ENCODE measurements around the gene POR.

Gene POR

DNA sequence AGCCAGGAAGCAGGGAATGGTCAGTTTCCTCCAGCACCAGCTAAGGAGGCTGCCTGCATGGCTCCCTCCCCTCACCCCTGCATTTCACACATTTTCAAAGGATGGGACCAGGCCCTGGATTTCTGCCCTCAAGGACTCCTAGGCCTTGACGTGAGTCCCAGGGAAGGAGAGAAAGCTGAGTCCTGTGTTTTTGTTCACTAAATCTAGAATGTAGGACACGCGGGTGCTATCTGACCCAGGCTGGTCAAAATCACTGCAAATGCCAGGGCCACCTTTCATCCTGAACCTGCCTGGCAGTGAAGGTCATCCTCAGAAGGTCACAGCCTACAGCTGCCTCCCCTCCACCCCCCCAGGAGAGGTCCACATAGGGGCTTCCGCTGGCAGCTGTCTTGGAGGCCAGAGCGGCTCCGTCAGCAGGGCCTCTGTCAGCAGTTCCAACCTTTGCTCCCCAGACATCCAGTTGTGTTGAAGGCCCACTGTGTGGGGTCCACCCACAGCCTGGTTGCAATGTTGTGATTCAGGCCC, 18.1 kb upstream of the POR start:
- TF ChIP-seq ISL1 (CRISPR knock-in tag; IDR thresholded peaks at IDR 0.05) (no peak), ZNF565 (CRISPR knock-in tag; conservative IDR thresholded peaks at IDR 0.05; ENCODE audit: low read depth) (no peak), ESRRG (CRISPR knock-in tag; IDR thresholded peaks at IDR 0.05) (no peak), PPARA (CRISPR knock-in tag; IDR thresholded peaks at IDR 0.05; ENCODE audit: borderline replicate concordance) (no peak)
- TF ChIP-seq, protein P1, sequence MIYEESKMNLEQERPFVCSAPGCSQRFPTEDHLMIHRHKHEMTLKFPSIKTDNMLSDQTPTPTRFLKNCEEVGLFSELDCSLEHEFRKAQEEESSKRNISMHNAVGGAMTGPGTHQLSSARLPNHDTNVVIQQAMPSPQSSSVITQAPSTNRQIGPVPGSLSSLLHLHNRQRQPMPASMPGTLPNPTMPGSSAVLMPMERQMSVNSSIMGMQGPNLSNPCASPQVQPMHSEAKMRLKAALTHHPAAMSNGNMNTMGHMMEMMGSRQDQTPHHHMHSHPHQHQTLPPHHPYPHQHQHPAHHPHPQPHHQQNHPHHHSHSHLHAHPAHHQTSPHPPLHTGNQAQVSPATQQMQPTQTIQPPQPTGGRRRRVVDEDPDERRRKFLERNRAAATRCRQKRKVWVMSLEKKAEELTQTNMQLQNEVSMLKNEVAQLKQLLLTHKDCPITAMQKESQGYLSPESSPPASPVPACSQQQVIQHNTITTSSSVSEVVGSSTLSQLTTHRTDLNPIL (CRISPR knock-in tag; IDR thresholded peaks at IDR 0.05; ENCODE audit: low read depth) = no peak
- TF ChIP-seq, protein P2, sequence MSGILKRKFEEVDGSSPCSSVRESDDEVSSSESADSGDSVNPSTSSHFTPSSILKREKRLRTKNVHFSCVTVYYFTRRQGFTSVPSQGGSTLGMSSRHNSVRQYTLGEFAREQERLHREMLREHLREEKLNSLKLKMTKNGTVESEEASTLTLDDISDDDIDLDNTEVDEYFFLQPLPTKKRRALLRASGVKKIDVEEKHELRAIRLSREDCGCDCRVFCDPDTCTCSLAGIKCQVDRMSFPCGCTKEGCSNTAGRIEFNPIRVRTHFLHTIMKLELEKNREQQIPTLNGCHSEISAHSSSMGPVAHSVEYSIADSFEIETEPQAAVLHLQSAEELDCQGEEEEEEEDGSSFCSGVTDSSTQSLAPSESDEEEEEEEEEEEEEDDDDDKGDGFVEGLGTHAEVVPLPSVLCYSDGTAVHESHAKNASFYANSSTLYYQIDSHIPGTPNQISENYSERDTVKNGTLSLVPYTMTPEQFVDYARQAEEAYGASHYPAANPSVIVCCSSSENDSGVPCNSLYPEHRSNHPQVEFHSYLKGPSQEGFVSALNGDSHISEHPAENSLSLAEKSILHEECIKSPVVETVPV (CRISPR knock-in tag; IDR thresholded peaks at IDR 0.05) = no peak
- TF ChIP-seq, protein P3, sequence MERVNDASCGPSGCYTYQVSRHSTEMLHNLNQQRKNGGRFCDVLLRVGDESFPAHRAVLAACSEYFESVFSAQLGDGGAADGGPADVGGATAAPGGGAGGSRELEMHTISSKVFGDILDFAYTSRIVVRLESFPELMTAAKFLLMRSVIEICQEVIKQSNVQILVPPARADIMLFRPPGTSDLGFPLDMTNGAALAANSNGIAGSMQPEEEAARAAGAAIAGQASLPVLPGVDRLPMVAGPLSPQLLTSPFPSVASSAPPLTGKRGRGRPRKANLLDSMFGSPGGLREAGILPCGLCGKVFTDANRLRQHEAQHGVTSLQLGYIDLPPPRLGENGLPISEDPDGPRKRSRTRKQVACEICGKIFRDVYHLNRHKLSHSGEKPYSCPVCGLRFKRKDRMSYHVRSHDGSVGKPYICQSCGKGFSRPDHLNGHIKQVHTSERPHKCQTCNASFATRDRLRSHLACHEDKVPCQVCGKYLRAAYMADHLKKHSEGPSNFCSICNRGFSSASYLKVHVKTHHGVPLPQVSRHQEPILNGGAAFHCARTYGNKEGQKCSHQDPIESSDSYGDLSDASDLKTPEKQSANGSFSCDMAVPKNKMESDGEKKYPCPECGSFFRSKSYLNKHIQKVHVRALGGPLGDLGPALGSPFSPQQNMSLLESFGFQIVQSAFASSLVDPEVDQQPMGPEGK (CRISPR knock-in tag; IDR thresholded peaks at IDR 0.05; ENCODE audit: borderline replicate concordance) = no peak
- TF ChIP-seq, protein P4, sequence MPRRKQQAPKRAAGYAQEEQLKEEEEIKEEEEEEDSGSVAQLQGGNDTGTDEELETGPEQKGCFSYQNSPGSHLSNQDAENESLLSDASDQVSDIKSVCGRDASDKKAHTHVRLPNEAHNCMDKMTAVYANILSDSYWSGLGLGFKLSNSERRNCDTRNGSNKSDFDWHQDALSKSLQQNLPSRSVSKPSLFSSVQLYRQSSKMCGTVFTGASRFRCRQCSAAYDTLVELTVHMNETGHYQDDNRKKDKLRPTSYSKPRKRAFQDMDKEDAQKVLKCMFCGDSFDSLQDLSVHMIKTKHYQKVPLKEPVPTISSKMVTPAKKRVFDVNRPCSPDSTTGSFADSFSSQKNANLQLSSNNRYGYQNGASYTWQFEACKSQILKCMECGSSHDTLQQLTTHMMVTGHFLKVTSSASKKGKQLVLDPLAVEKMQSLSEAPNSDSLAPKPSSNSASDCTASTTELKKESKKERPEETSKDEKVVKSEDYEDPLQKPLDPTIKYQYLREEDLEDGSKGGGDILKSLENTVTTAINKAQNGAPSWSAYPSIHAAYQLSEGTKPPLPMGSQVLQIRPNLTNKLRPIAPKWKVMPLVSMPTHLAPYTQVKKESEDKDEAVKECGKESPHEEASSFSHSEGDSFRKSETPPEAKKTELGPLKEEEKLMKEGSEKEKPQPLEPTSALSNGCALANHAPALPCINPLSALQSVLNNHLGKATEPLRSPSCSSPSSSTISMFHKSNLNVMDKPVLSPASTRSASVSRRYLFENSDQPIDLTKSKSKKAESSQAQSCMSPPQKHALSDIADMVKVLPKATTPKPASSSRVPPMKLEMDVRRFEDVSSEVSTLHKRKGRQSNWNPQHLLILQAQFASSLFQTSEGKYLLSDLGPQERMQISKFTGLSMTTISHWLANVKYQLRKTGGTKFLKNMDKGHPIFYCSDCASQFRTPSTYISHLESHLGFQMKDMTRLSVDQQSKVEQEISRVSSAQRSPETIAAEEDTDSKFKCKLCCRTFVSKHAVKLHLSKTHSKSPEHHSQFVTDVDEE (CRISPR knock-in tag; IDR thresholded peaks at IDR 0.05) = no peak
- no peak for ATAC-seq

DNA sequence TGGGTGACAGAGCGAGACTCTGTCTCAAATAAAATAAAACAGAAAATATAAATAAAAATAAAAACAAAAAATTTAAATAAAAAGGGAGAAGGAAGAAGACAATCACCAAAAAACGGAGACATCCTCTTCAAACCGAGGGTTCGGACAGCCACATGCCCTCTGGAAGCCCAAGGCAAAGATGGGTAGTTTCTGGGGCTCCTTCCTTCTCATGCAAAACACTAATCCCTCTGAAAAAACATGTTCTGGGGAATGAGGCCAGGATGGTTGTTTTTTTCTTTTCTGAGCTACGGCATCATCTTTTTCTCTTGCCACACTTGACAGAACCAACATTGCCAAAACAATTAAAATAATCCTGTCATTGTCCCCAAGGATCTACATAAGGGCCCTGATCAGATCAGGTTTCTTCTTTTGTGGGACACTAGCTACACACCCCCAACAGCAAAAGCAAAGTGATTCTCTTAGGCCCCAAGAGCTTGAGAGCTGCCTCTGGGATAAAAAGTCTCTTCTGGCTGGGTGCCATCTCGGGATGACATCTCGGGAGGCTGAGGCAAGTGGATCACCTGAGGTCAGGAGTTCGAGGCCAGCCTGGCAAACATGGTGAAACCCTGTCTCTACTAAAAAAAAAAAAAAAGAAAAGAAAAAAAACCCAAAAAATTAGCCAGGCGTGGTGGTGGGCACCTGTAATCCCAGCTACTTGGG, 14.2 kb upstream of the POR start:
- TF ChIP-seq, protein P1 (CRISPR knock-in tag; IDR thresholded peaks at IDR 0.05; ENCODE audit: low read depth) = no peak
- TF ChIP-seq, protein P5, sequence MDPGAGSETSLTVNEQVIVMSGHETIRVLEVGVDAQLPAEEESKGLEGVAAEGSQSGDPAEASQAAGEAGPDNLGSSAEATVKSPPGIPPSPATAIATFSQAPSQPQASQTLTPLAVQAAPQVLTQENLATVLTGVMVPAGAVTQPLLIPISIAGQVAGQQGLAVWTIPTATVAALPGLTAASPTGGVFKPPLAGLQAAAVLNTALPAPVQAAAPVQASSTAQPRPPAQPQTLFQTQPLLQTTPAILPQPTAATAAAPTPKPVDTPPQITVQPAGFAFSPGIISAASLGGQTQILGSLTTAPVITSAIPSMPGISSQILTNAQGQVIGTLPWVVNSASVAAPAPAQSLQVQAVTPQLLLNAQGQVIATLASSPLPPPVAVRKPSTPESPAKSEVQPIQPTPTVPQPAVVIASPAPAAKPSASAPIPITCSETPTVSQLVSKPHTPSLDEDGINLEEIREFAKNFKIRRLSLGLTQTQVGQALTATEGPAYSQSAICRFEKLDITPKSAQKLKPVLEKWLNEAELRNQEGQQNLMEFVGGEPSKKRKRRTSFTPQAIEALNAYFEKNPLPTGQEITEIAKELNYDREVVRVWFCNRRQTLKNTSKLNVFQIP (CRISPR knock-in tag; IDR thresholded peaks at IDR 0.05; ENCODE audit: borderline replicate concordance, low read depth) = no peak
- TF ChIP-seq GLIS3 (CRISPR knock-in tag; IDR thresholded peaks at IDR 0.05) = no peak
- no peak for TF ChIP-seq PPARA (CRISPR knock-in tag; IDR thresholded peaks at IDR 0.05; ENCODE audit: borderline replicate concordance)
- no peak for TF ChIP-seq ISL1 (CRISPR knock-in tag; IDR thresholded peaks at IDR 0.05)
- TF ChIP-seq CSDC2 (CRISPR knock-in tag; IDR thresholded peaks at IDR 0.05) = no peak
- TF ChIP-seq, protein P2 (CRISPR knock-in tag; IDR thresholded peaks at IDR 0.05) = no peak
- no peak for TF ChIP-seq ZNF565 (CRISPR knock-in tag; conservative IDR thresholded peaks at IDR 0.05; ENCODE audit: low read depth)
- no peak for TF ChIP-seq ESRRG (CRISPR knock-in tag; IDR thresholded peaks at IDR 0.05)
- TF ChIP-seq, protein P3 (CRISPR knock-in tag; IDR thresholded peaks at IDR 0.05; ENCODE audit: borderline replicate concordance) = no peak
- TF ChIP-seq OSR1 (CRISPR knock-in tag; IDR thresholded peaks at IDR 0.05) = no peak
- no peak for TF ChIP-seq ZC3H10 (CRISPR knock-in tag; IDR thresholded peaks at IDR 0.05)
- no peak for TF ChIP-seq ZFP3 (CRISPR knock-in tag; IDR thresholded peaks at IDR 0.05)
- no peak for TF ChIP-seq SNAI2 (CRISPR knock-in tag; IDR thresholded peaks at IDR 0.05)
- no peak for TF ChIP-seq TCF4 (CRISPR knock-in tag; IDR thresholded peaks at IDR 0.05; ENCODE audit: borderline replicate concordance)
- TF ChIP-seq BACH2 (CRISPR knock-in tag; IDR thresholded peaks at IDR 0.05; ENCODE audit: borderline replicate concordance) = no peak
- no peak for TF ChIP-seq TOX (CRISPR knock-in tag; IDR thresholded peaks at IDR 0.05; ENCODE audit: borderline replicate concordance)
- no peak for TF ChIP-seq ZFP30 (CRISPR knock-in tag; IDR thresholded peaks at IDR 0.05)
- TF ChIP-seq, protein P4 (CRISPR knock-in tag; IDR thresholded peaks at IDR 0.05) = no peak
- ATAC-seq = no peak
